Loucy (cell line): ENCODE measurements around the gene TSPAN4.
A peak's percentile ranks its signal among the peaks of the same experiment; 100 is the strongest.

Experiments used
- H2AFZ ChIP-seq: fragments of 200-600 bp; sonication (generic); 2 replicates; pipeline ENCODE4 v1.6.0; 2016; ENCODE audit warnings: antibody characterized with exemption, mild to moderate bottlenecking, low read length, moderate library complexity
- H3F3A ChIP-seq: fragments of 200-600 bp; 2 replicates; pipeline ENCODE4 v1.6.0; 2016; ENCODE audit warnings: antibody characterized with exemption, low read depth, mild to moderate bottlenecking
- H3K27me3 ChIP-seq: fragments of 200-600 bp; sonication (generic); 2 replicates; pipeline ENCODE4 v1.6.1; 2014; ENCODE audit warnings: low read length, mild to moderate bottlenecking; ENCODE audit not compliant: insufficient read depth, poor library complexity, severe bottlenecking
- H3K36me3 ChIP-seq: fragments of 200-600 bp; sonication (generic); 2 replicates; pipeline ENCODE4 v1.6.1; 2016; ENCODE audit warnings: low read length; ENCODE audit not compliant: insufficient read depth
- H3K4me1 ChIP-seq: fragments of 200-600 bp; sonication (generic); 2 replicates; pipeline ENCODE4 v1.5.1; 2014; ENCODE audit warnings: low read length, mild to moderate bottlenecking; ENCODE audit not compliant: insufficient read depth, poor library complexity, severe bottlenecking
- H3K4me2 ChIP-seq: fragments of 200-600 bp; sonication (generic); 2 replicates; pipeline ENCODE4 v1.6.0; 2014; ENCODE audit warnings: antibody characterized with exemption, low read length, low read depth, mild to moderate bottlenecking; ENCODE audit not compliant: poor library complexity, severe bottlenecking
- H3K4me3 ChIP-seq: fragments of 200-600 bp; sonication (generic); 2 replicates; pipeline ENCODE4 v1.5.1; 2014; ENCODE audit warnings: low read length, mild to moderate bottlenecking, mixed read lengths; ENCODE audit not compliant: poor library complexity, severe bottlenecking
- H3K79me2 ChIP-seq: fragments of 200-600 bp; sonication (generic); 2 replicates; pipeline ENCODE4 v1.6.1; 2014; ENCODE audit warnings: low read length; ENCODE audit not compliant: insufficient read depth
- H3K9ac ChIP-seq: fragments of 200-600 bp; sonication (generic); 2 replicates; pipeline ENCODE4 v1.6.0; 2014; ENCODE audit warnings: mild to moderate bottlenecking, low read depth, low read length, moderate library complexity; ENCODE audit not compliant: poor library complexity, severe bottlenecking
- H3K9me2 ChIP-seq: fragments of 200-600 bp; sonication (generic); replicated peaks from 2 replicates; pipeline ENCODE4 v1.6.1; 2016; ENCODE audit warnings: low read depth, low read length, mixed read lengths
- H3K9me3 ChIP-seq: fragments of 200-600 bp; sonication (generic); 2 replicates; pipeline ENCODE4 v1.6.1; 2014; ENCODE audit warnings: mild to moderate bottlenecking, antibody characterized with exemption, low read length, low read depth; ENCODE audit not compliant: insufficient read depth
- H4K20me1 ChIP-seq: fragments of 200-600 bp; sonication (generic); 2 replicates; pipeline ENCODE4 v1.6.0; 2014; ENCODE audit warnings: antibody characterized with exemption, low read length, mild to moderate bottlenecking; ENCODE audit not compliant: insufficient read depth, poor library complexity, severe bottlenecking
- CTCF ChIP-seq: fragments of 200-600 bp; sonication (generic); conservative IDR thresholded peaks from 2 replicates; pipeline ENCODE4 v1.5.1; 2014; ENCODE audit warnings: mild to moderate bottlenecking, antibody characterized with exemption, low read length
- EZH2phosphoT487 ChIP-seq: fragments of 200-600 bp; IDR thresholded peaks from 2 replicates; pipeline ENCODE4 v1.6.1; 2018; ENCODE audit warnings: antibody characterized with exemption, mild to moderate bottlenecking, moderate library complexity, borderline replicate concordance

TSPAN4 gene

GRCh38 chr11:796565-797295 lies 45.9 kb upstream of the TSPAN4 start:
- Histone ChIP-seq H3K4me3 (peak overlapping the region; percentile 85), H2AFZ (no peak overlapping the region), H3K36me3 (no peaks in the 10 kb centered on the region), H3K9me3 (no peaks in the 10 kb centered on the region), H3F3A (peaks cover 3% of the 10 kb centered on the region; the same call in 1 of the 2 replicates), H3K79me2 (peaks cover 19% of the 10 kb centered on the region; the same call in 1 of the 2 replicates), H3K27me3 (no peaks in the 10 kb centered on the region), H3K4me1 (peaks cover 17% of the 10 kb centered on the region), H3K9ac (peak overlapping the region; percentile 83), H3K9me2 (no peaks in the 10 kb centered on the region), H3K4me2 (peak overlapping the region; percentile 100), H4K20me1 (peaks cover 14% of the 10 kb centered on the region)
- no peak for TF ChIP-seq EZH2phosphoT487
- TF ChIP-seq CTCF: no peak

GRCh38 chr11:797296-798092 lies 45.2 kb upstream of the TSPAN4 start:
- Histone ChIP-seq H3K9me2 (no peaks in the 10 kb centered on the region), H3K36me3 (no peaks in the 10 kb centered on the region), H3K4me3 (peak overlapping the region; percentile 85), H3K27me3 (no peaks in the 10 kb centered on the region), H3K9me3 (no peaks in the 10 kb centered on the region), H3K9ac (peak overlapping the region; percentile 83), H3K4me1 (peaks cover 17% of the 10 kb centered on the region), H4K20me1 (peaks cover 14% of the 10 kb centered on the region), H3F3A (peaks cover 3% of the 10 kb centered on the region; the same call in 1 of the 2 replicates), H3K4me2 (peak overlapping the region; percentile 100), H2AFZ (peak overlapping the region; percentile 55; the same call in 1 of the 2 replicates), H3K79me2 (peaks cover 20% of the 10 kb centered on the region; the same call in 1 of the 2 replicates)
- no peak for TF ChIP-seq EZH2phosphoT487
- no peak for TF ChIP-seq CTCF

GRCh38 chr11:798093-798713 lies 44.4 kb upstream of the TSPAN4 start, which contains the start of gene SLC25A22:
Gene SLC25A22 (minus strand): TSS chr11:798281. CDS start chr11:795006, 3,275 bp downstream.
- no peaks in the 10 kb centered on the region for H3K36me3 ChIP-seq
- peak; percentile 61 for TF ChIP-seq CTCF
- TF ChIP-seq EZH2phosphoT487: no peak

More at GRCh38 chr11:798093-798713, 44.4 kb upstream of the TSPAN4 start, which contains the start of gene SLC25A22:
- no peaks in the 10 kb centered on the region for H3K9me3 ChIP-seq
- H3K9me2 ChIP-seq: no peaks in the 10 kb centered on the region
- H2AFZ ChIP-seq: peak within 1 kb of the TSS; percentile 55; the same call in 1 of the 2 replicates
- peaks cover 14% of the 10 kb centered on the region for H4K20me1 ChIP-seq
- peak within 1 kb of the TSS; percentile 85 for H3K4me3 ChIP-seq
- peaks cover 3% of the 10 kb centered on the region; the same call in 1 of the 2 replicates for H3F3A ChIP-seq
- H3K79me2 ChIP-seq: peaks cover 26% of the 10 kb centered on the region; the same call in 1 of the 2 replicates
- peak within 1 kb of the TSS; percentile 100 for H3K4me2 ChIP-seq
- H3K27me3 ChIP-seq: no peaks in the 10 kb centered on the region
- peaks cover 17% of the 10 kb centered on the region for H3K4me1 ChIP-seq
- H3K9ac ChIP-seq: peak within 1 kb of the TSS; percentile 83
